HG03066 (cell line): ENCODE measurements around the gene DNAJB6.

Source experiments
- ATAC-seq: cut with Tn5 transposase; IDR thresholded peaks from one replicate; pipeline ENCODE4 v1.9.1; 2021; ENCODE audit warnings: low read depth; ENCODE audit not compliant: unreplicated experiment

Gene DNAJB6

DNA sequence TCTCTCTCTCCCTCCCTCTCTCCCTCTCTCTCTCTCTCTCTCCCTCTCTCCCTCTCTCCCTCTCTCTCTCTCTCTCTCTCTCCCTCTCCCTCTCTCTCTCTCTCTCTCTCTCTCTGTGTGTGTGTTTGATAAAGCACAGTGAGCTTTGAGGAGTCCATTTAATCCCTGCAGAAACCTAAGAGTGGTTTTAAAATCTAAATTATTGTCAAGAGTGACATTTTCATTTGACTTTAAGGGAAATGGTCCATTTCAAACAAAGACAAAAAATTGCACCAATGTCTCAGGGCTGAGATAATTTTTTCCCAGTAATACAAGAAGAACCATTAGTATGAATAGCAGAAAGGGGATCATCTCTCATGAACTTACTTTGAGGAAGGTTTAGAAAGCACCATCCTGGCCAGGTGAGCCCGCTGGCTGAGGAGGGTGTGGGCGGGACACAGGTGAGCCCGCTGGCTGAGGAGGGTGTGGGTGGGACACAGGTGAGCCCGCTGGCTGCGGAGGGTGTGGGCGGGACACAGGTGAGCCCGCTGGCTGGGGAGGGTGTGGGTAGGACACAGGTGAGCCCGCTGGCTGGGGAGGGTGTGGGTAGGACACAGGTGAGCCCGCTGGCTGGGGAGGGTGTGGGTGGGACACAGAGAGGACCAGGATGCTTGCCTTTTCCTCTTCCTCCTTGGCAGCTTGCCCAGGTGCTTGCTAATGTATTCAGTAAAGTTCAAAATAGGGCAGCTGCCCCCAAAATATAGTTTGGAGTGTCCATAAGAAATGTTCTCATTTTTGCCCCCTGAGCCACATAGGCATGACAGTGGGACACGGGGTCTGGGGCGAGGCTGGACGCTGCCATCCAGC lies 125.0 kb downstream of the DNAJB6 start:
- ATAC-seq: no peak

GRCh38 chr7:157462419-157462771 lies 125.6 kb downstream of the DNAJB6 start:
- ATAC-seq: no peak

DNA sequence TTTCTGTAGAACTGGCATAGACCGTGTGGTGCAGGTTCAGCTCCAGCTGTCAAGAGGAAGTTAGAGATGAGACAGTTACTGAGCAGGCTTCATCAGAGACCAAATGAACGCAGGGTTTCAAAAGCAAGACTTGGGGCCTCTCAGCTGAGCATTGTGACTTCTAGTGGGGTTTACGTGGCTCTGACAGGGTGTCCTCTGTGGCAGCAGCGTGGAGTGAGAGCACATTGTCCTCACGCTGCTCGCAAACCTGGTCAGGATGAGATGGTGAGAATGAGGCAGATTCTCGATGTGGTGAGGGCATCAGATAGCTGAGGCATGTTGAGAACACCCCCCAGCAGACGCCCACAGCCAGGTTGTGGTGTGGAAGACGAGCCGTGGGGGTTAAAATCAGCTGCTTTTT lies 126.0 kb downstream of the DNAJB6 start:
- no peak for ATAC-seq

- ATAC-seq: no peak
These were observed 126.4 kb downstream of the DNAJB6 start for GRCh38 chr7:157463245-157463644.

DNA sequence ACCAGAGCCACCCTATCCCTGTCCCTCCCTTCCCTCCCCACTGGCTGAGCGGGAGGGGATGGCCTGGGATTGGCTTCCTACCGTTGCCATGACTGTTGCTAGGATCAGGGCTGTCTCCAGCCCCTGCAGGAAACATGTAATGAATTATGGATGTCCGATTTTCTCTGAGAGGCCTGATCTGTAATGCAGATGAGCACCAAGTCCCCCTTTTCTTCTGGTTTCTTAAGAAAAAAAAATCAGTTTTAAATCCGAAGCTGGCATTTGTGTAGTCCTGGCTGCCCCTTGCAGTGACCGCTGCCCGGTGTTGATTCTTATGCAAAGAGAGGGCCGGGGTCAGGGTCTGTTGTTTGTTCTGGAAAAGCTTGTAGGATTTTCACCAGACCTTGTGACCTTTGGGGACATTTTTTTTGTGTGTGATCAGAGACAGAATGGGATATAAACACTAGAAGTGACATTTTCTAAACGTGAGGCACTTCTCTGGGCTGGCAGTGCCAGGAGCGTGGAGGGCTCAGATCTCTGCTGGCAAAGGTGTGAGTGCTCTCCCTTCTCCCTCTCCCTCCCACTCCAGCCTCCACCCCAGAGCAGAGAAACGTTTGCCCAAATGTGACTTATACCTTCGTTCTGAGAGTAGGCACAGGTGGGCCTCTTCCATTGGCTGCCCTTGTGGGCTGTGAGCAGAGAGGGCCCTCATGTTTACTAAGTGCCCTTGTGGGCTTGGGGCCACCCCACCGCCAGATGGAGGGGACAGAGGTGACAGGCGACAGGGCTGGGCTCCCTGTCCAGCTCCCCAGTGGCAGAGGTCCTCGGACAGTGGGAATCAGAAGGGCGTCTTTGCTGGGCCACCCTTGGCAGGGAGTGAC lies 127.5 kb downstream of the DNAJB6 start:
- no peak for ATAC-seq

DNA sequence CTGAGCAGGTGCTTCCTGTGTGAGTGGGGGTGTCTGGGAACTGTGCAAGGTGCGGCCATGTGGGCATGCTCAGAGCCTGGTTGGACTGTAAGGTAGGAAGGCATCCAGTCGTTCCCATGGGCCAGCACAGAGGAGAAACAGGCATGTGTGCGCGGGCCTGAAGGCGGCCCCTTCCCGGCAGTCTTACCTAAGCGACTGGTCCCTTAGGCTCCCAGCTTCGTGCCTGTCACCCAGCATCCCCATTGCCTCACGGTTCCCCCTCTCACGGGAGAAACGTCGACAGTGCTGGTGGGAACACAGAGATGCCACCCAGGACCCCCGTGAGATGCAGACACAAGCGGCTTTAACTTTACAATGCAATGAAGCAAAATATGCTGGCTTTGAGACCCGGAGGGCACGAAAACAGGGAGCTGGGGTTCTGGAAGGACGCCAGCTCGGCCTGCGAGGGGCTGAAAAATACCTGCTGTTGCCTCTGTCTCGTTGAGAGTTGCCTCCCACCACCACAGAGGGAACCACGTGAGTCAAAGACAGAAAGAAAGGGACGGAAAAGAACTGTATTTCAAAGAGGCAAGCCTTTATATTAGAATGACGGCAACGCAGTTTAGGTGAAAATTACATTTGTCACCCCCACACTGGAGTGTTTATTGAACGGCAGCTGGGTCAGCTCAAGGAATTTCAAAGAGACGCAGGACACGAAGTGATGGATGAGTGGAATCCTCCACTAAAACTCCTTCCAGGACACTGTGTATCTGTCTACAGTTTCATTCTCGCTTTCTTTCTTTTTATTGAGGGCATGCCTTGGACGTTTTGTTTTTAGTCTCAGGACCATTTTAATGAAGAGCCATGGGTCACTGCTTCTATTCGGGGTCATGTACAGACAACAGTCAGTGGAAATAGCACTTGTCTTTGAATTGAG lies 128.4 kb downstream of the DNAJB6 start:
- ATAC-seq: no peak

DNA sequence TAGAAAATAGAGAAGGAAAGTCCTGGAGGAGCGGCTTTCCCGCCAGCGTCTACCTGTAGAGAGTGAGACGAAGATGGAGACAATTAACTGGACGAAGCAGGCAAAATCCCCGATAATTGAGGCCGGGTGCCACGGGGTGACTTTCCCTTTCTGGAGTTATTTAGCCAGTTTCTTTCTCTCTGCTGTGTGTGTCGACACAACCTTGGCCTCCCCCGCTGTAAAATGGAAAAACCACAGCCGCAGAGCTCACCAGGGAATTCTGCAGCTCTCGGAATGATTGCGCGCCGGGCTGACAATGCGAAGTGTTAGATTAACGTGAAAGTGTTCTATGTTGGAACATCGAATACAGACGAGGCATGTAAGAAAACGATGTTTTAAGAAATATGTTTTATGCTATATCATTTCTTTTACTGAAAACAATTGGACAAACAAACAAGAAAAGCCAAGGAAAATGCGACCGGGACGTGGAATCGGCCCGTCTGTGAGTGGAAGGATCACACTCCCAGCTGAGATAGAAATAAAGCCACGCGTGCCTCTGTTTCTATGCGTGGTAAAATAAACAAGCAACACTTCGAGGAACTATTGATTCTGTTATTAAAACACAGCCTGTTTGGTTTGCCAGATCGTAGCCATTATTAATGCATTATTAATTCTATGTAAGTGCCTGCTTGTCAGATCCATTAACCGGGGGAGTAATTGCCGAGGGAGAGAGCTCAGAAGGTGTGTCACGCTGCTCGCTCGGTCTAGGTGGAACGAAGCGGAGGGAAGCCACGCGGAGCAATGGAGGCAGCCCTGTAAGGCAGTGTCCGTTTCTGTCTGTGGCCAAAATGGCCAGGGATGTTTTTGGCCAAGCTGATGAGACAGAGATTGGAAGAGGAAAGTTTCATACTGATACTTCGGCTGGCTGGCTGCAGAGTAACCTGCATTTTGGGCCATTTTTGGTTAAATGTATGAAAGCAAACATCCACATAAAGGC lies 129.4 kb downstream of the DNAJB6 start:
- no peak for ATAC-seq

DNA sequence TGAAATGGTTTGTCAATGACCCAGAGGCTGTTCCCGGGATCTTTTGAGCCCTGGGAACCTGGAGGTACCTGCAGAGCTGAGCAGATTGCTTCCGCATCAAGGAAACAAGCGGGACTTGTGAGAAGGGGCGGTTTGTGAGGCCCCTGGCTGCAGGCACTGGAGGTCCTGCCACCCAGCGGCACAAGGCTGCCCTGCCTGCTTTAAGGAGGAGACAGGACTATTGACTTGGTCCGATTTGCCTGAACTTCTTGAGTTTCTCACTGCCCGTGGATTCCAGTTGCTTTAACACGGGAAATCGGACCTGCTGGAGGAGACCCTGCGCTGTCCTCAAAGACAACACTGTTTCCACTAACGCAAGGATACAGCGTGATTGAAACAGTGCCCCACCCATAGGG lies 130.1 kb downstream of the DNAJB6 start:
- no peak for ATAC-seq
